Keratinocyte (primary cell): ENCODE results near the gene MAD1L1. TPM values are rescaled to one million over a fixed set of nuclear protein-coding genes. Genes with fewer than 3 reads are reported as not detected.

Experiments used
- DNase-seq: peaks from one replicate; pipeline ENCODE4 v3.0.0-alpha.2; 2011; ENCODE audit warnings: low read depth, missing footprints, low spot score
- FAIRE-seq: peaks from 2 replicates; lab custom pipeline; 2011; peaks lifted over from hg19 to GRCh38; lab: Jason Lieb, UNC
- H2AFZ ChIP-seq: 2 replicates; pipeline ENCODE4 v1.6.0; 2012; ENCODE audit warnings: low read length, control low read depth, inconsistent platforms; ENCODE audit not compliant: control insufficient read depth
- H3K27ac ChIP-seq: 2 replicates; pipeline ENCODE4 v1.5.1; 2011; ENCODE audit warnings: low read length; ENCODE audit not compliant: control insufficient read depth, insufficient read depth
- H3K27me3 ChIP-seq: 3 replicates; pipeline ENCODE4 v1.6.0; 2011; ENCODE audit warnings: low read length; ENCODE audit not compliant: control insufficient read depth, insufficient read depth; ENCODE audit errors: extremely low read depth
- H3K36me3 ChIP-seq, 2 experiments: 2 replicates in 1 of 2; 3 replicates in 1 of 2; pipeline ENCODE4 v1.5.1; 2011; ENCODE audit warnings: low read length in 2 of 2, mild to moderate bottlenecking in 1 of 2; ENCODE audit not compliant: control insufficient read depth in 2 of 2, insufficient read depth in 2 of 2; ENCODE audit errors: extremely low read depth in 1 of 2
- H3K4me1 ChIP-seq: 3 replicates; pipeline ENCODE4 v1.5.1; 2011; ENCODE audit warnings: low read length; ENCODE audit not compliant: control insufficient read depth, insufficient read depth; ENCODE audit errors: extremely low read depth
- H3K4me2 ChIP-seq: 3 replicates; pipeline ENCODE4 v1.6.0; 2011; ENCODE audit warnings: low read depth, low read length; ENCODE audit not compliant: control insufficient read depth, insufficient read depth; ENCODE audit errors: extremely low read depth
- H3K4me3 ChIP-seq, 3 experiments: fragments of 200-600 bp in 1 of 3; sonication (generic) in 1 of 3; 2 replicates in 2 of 3; 3 replicates in 1 of 3; pipeline ENCODE4 v1.5.1; 2011 to 2016; ENCODE audit warnings: low read length in 3 of 3, mild to moderate bottlenecking in 3 of 3, control low read depth in 2 of 3, inconsistent platforms in 1 of 3, low read depth in 1 of 3, mixed read lengths in 1 of 3, mixed run types in 1 of 3, moderate library complexity in 1 of 3; ENCODE audit not compliant: control insufficient read depth in 2 of 3, insufficient read depth in 2 of 3; ENCODE audit errors: extremely low read depth in 1 of 3
- H3K79me2 ChIP-seq: 2 replicates; pipeline ENCODE4 v1.6.0; 2012; ENCODE audit warnings: low read length; ENCODE audit not compliant: control insufficient read depth, insufficient read depth
- H3K9ac ChIP-seq: 3 replicates; pipeline ENCODE4 v1.6.0; 2011; ENCODE audit warnings: low read length; ENCODE audit not compliant: control insufficient read depth, insufficient read depth; ENCODE audit errors: extremely low read depth
- H3K9me1 ChIP-seq: 3 replicates; pipeline ENCODE4 v1.6.0; 2011; ENCODE audit warnings: low read length; ENCODE audit not compliant: control insufficient read depth, insufficient read depth; ENCODE audit errors: extremely low read depth
- H3K9me3 ChIP-seq: 2 replicates; pipeline ENCODE4 v1.5.1; 2012; ENCODE audit warnings: low read depth, low read length; ENCODE audit not compliant: control insufficient read depth
- H4K20me1 ChIP-seq: 3 replicates; pipeline ENCODE4 v1.6.0; 2011; ENCODE audit warnings: low read length; ENCODE audit not compliant: control insufficient read depth, insufficient read depth; ENCODE audit errors: extremely low read depth
- CTCF ChIP-seq, 3 experiments: IDR thresholded peaks in 1 of 3; conservative IDR thresholded peaks in 1 of 3; optimal IDR thresholded peaks in 1 of 3; 2 replicates in 2 of 3; 3 replicates in 1 of 3; pipeline versions ENCODE3 to v1.5.1; 2011; ENCODE audit warnings: low read length in 3 of 3, mild to moderate bottlenecking in 3 of 3, moderate library complexity in 2 of 3, control low read depth in 1 of 3, inconsistent platforms in 1 of 3; ENCODE audit not compliant: insufficient read depth in 2 of 3; ENCODE audit errors: extremely low read depth in 1 of 3
- EZH2 ChIP-seq: IDR thresholded peaks from one replicate; pipeline ENCODE4 v1.6.1; 2012; ENCODE audit warnings: inconsistent platforms, mild to moderate bottlenecking, low read length, moderate library complexity
- dilution Hi-C: fragments of 300-500 bp; cut with MboI; formaldehyde crosslinking; loops from one replicate; pipeline ENCODE4 v1.7.0; 2020; ENCODE audit warnings: low sequenced_read_pairs; ENCODE audit not compliant: extremely low pct_ligation_motif_present
- polyA plus RNA-seq, 5 experiments: library from polyadenylated mRNA; depleted of rRNA in 3 of 5; stranded (reverse) in 3 of 5; stranded (forward) in 1 of 5; unstranded in 1 of 5; fragments of >200 nt; gene quantifications; 1 replicate in 1 of 5; 2 replicates in 3 of 5; 3 replicates in 1 of 5; pipeline versions ENCODE4 v1.2.1 to v1.2.3, GENCODE V29; 2011 to 2012; ENCODE audit warnings: missing spikeins in 2 of 5, low read depth in 1 of 5, low replicate concordance in 1 of 5

MAD1L1 gene
- polyA plus RNA-seq, 1 donor (not counting 4 experiments of a cell fraction or from before 2014, with no cell fraction given) = 18.0 TPM

GRCh38 chr7:2258661-2259365 lies 26.1 kb upstream of the MAD1L1 start:
- H3K4me1 ChIP-seq = peaks cover 4% of the 10 kb centered on the region
- H4K20me1 ChIP-seq = peaks cover 4% of the 10 kb centered on the region
- H3K4me2 ChIP-seq = no peak overlapping the region
- no peak overlapping the region for H3K4me3 ChIP-seq
- H3K9me1 ChIP-seq = peaks cover 5% of the 10 kb centered on the region
- H3K9me3 ChIP-seq = no peaks in the 10 kb centered on the region
- FAIRE-seq = no peak
- no peaks in the 10 kb centered on the region for H3K79me2 ChIP-seq
- H2AFZ ChIP-seq = no peak overlapping the region
- TF ChIP-seq CTCF (optimal IDR thresholded peaks at IDR 0.05 in 1 of 3, IDR thresholded peaks at IDR 0.05 in 1 of 3, conservative IDR thresholded peaks at IDR 0.05 in 1 of 3; ENCODE audit: extremely low read depth in 1 of 3, insufficient read depth in 2 of 3, low read length in 3 of 3) (no peak), EZH2 (no peak)
- no peak overlapping the region for H3K9ac ChIP-seq
- no peak for DNase-seq
- dilution Hi-C loops = no loop called here
- no peak overlapping the region for H3K27ac ChIP-seq
- no peaks in the 10 kb centered on the region for H3K27me3 ChIP-seq
- H3K36me3 ChIP-seq = peaks cover 0 to 8% of the 10 kb centered on the region in 2 experiments

GRCh38 chr7:2257651-2258050 lies 24.9 kb upstream of the MAD1L1 start:
- Histone ChIP-seq H3K79me2 (no peaks in the 10 kb centered on the region), H3K36me3 (peaks cover 0 to 6% of the 10 kb centered on the region in 2 experiments)
- no peak for DNase-seq

More at GRCh38 chr7:2257651-2258050, 24.9 kb upstream of the MAD1L1 start:
- no peaks in the 10 kb centered on the region for H3K27me3 ChIP-seq
- H3K9ac ChIP-seq = no peak overlapping the region
- peaks cover 4% of the 10 kb centered on the region for H4K20me1 ChIP-seq
- FAIRE-seq = no peak
- H3K27ac ChIP-seq = no peak overlapping the region
- H3K9me3 ChIP-seq = no peaks in the 10 kb centered on the region
- H3K9me1 ChIP-seq = peaks cover 5% of the 10 kb centered on the region
- H3K4me1 ChIP-seq = peaks cover 4% of the 10 kb centered on the region
- TF ChIP-seq EZH2 (no peak), CTCF (optimal IDR thresholded peaks at IDR 0.05 in 1 of 3, IDR thresholded peaks at IDR 0.05 in 1 of 3, conservative IDR thresholded peaks at IDR 0.05 in 1 of 3; ENCODE audit: extremely low read depth in 1 of 3, insufficient read depth in 2 of 3, low read length in 3 of 3) (no peak)
- H3K4me2 ChIP-seq = no peak overlapping the region
- no peak overlapping the region for H3K4me3 ChIP-seq
- dilution Hi-C loops = no loop called here
- no peak overlapping the region for H2AFZ ChIP-seq
